GM19043 (cell line): ENCODE data around the gene OSBP.
"Not testable (repeated sequence)": the region's sequence is repeated elsewhere in the genome, so short reads cannot be mapped to it uniquely, and the experiment has no call there.

Experiments used
- ATAC-seq: cut with Tn5 transposase; IDR thresholded peaks from one replicate; pipeline ENCODE4 v1.9.1; 2021; ENCODE audit warnings: low read depth; ENCODE audit not compliant: unreplicated experiment

Gene OSBP

DNA sequence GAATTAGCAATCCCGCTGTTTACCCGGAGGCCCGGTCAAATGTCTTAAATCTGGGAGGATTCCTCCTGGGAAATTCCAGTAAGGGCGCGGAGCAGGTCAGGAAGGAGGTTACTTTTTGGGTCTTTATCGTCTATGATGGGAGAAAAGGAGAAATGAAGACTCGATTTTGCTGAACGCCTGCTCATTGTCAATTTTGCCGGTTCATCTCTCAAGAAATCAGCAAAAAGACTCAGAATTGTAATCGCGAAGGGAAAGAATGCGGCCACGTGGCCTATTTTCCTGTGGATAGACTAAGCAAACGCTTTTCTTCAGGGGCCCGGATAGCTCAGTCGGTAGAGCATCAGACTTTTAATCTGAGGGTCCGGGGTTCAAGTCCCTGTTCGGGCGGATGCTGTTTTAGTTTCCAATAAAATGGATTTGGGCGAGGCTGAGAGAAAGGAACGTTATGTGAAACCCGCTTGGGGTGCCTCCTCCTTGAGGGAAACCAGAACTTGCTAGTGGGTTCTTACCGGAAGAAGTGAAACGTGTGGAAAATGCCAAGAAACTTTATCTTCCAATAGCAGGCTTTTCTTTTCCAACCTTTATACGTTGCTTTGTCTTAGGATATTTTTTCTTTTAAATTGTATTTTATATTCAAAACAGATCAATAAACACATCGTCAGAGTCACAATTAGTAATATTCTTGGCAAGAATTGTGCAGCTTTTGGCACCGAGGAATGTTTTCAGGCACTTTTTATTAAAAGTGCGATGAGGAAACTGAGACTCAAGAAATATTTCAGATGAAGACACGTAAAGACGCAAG lies 59.3 kb downstream of the OSBP start:
- ATAC-seq = no peak

DNA sequence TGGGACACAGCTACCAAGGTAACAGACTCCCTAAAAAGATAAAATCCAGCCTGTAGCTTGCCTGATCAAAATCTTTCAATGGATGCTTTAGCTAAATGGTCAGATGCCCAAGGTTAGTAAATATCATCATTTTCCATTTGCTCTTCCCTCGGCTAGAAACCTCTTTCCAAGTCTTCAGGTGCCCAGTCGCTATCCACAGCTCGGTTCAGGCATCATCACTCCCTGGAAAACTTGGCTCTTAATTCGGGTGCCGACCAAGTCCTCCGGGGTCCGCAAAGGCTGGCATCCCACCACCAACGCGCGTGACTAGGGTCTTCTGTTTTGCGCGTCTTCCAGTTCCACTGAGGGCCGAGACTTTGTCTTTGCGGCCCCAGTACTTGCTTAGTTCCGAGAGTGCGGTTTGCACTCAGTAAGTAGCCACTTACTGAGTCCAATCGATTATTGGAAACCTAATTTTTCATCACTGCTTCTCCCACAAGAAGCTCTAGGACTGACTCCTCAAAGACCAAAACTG lies 59.9 kb downstream of the OSBP start:
- no peak for ATAC-seq

DNA sequence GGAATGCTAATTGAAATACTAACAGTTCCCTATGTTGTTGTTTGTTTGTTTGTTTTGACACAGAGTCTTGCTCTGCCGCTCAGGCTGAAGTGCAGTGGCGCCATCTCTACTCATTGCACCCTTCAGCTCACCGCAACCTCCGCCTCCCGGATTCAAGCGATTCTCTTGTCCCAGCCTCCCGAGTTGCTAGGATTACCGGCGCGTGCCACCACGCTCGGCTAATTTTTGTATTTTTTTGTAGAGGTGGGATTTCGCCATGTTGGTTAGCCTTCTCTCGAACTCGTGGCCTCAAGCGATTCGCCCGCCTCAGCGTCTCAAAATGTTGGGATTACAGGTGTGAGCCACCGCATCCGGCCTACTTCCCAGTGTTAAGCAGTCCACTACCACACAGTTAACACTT lies 62.3 kb downstream of the OSBP start:
- no peak for ATAC-seq

DNA sequence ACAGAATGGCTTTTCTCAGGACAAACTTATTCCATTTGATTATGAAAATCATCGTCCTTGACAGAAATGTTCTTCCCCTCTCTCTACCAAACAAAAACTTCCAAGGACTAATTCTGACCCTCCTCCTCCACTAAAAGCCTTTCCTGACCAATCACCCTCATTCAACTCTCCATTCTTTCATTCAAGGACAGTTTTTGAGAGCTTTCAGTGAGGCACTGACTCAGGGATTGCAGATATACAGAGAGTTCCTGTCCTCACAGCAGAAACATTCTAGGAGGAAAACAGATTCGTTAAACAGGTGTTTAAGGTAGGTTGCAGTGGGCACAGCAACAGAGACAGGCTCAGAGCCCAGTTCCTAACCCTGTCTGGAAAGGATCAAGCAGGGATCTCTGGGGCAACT lies 62.7 kb downstream of the OSBP start:
- no peak for ATAC-seq

DNA sequence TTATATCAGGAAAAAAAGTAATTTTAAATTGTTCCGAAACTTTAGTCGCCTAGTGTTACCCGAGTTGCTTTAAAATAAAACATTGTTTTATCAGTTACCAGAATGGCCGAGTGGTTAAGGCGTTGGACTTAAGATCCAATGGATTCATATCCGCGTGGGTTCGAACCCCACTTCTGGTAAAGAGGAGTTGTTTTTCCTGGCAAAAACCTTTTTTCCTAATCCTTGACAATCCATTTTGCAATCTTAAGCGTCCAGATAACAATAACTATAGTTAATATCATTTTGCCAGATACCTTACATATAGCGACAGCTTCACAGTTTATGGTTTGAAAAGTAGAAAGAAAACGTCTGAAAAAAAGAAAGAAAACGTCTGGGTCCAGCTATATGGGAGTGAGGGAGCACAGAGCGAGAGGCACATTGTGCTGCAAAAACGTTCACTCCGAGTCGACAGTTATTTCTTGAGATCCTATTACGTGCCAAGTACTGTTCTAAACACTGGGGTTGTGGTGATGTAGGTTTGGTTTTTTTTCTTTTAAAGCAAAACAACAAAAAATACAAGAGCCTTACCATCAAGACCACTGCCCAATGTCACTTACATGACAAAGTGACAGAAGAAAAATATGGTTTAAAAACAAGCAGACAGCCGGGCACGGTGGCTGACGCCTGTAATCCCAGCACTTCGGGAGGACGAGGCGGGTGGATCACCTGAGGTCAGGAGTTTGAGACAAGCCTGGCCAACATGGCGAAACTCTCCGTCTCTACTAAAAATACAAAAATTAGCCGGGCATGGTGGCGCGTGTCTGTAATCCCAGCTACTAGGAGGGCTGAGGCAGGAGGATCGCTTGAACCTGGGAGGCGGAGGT lies 63.7 kb downstream of the OSBP start:
- ATAC-seq = no peak

DNA sequence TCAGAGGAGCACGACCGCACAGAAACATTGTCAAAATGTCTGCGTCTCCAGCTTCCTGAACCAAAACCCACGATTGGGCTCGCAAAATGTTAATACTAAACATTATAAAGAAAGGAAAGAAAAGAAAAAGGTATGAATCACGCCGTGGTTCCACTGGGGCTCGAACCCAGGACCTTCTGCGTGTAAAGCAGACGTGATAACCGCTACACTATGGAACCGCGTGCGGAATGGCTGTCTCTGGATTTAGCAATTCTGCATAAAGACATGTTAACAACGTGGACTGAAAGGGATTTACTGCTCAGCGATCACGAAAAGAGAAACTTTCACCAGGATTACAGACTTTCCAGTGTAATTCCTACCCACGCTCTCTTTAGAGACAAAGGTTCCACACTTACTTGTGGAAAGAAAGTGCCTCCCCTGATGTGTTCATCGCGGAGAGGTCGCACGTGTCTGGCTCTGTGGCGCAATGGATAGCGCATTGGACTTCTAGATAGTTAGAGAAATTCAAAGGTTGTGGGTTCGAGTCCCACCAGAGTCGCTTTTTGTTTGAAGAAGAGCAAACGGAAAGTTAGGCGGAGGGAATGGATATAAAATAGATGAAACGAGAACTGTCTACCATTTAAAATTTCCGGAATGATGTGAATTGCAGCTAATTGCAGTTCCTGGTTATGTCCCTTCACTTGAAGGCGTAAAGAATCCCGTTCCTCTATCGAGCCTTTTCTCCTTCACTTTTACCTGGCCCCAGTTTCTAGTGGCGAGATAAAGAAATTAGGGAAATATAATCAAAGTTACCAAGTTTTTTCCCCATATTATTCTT lies 64.5 kb downstream of the OSBP start:
- ATAC-seq = peak; percentile 27

DNA sequence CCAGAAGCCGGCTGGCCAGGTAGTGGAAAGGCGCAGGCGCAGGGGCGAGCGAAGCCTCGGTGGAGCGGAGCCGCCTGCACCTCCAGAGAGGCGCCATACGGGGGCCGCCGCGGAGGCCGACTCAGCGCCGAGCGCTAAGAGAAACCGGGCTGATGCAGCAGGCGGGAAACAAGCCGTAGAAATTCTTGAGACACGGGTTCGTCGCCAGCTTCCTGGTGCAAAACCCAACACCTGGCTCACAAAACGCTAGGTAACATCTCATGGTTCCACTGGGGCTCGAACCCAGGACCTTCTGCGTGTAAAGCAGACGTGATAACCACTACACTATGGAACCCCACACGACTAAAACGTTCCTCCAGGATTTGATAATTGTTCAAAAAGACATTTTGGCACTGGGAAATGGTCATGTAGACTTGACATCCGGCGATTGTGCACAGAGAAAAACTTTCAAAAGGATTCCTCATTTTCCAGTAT lies 65.2 kb downstream of the OSBP start:
- peak; percentile 86 for ATAC-seq

DNA sequence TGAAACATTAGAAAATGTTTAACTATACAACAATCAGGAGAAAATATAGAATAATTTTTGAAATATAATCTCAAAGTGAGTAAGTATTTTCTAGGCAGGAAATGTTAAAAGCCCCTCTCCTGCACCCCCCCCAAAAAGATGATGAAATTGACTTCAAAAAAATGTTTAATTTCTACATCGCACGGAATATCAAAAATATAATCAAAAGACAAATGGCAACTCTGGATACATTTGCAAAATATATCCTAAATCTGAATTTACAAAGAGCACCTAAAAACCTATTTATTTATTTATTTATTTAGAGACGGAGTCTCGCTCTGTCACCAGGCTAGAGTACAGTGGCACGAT lies 67.3 kb downstream of the OSBP start:
- ATAC-seq = no peak

DNA sequence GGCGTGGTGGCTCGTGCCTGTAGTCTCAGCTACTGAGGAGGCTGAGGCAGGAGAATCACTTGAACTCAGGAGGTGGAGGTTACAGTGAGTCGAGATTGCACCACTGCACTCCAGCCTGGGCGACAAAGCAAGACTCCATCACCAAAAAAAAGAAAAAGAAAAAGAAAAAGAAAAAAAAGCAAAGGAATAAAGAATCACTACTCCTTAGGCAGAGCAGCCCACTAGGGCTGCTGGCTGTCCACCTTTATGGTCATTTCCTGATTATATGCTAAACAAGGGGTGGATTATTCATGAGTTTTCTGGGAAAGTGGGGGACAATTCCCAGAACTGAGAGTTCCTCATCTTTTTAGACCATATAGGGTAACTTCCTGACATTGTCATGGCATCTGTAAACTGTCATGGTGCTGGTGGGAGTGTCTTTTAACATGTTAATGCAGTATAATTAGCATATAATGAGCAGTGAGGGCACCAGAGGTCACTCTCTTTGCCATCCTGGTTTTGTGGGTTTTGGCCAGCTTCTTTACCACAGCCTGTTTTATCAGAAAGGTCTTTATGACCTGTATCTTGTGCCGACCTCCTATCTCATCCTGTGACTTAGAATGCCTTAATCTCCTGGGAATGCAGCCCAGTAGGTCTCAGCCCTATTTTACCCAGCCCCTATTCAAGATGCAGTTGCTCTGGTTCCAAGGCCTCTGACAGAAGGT lies 67.8 kb downstream of the OSBP start:
- ATAC-seq = not testable (repeated sequence)

DNA sequence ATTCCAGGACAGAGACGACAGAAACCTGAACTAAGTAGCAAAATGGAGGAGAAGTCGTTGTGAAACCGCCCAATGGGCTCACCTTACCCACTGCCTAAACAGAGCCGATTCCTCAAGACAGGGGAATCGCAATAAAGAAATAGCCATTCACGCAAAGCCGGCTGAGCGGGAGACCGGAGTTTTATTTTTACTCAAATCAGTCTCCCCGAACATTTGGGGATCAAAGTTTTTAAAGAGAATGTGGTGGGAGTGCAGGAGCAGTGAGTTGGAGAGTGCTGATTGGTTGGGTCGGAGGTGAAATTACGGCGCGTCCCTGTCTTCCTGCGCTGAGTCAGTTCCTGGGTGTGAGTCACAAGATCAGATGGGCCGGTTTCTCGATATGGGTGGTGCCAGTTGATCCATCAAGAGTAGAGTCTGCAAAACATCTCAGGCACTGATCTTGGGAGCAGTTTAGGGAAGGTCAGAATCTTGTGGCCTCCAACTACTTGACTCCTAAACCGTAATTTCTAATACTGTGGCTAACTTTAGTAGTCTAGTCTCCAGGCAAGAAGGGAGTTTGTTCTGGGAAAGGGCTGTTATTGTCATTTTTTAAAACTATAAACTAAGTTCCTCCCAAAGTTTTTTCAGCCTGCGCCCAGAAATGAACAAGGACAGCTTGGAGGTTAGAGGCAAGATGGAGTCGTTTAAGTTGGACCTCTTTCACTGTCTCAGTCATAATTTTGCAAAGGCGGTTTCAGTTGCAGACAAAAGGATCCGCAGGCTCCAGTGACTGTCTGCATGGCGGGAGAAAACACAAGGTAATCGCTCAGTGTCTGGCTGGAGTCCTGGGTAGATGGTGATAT lies 70.2 kb downstream of the OSBP start:
- ATAC-seq = no peak

DNA sequence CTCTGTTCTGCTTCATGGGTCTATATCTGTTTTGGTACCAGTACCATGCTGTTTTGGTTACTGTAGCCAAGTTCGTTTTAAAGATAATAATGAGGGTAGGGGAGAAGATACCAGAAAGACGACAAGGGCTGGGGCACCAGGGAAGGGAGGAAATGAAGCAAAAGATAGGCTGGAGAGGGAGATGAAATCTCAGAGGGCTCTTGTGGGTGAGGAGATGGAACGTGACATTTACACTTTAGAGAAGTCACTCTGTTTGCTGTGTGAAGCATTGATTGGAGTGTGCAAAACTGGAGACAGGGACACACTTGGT lies 70.8 kb downstream of the OSBP start:
- ATAC-seq = no peak

DNA sequence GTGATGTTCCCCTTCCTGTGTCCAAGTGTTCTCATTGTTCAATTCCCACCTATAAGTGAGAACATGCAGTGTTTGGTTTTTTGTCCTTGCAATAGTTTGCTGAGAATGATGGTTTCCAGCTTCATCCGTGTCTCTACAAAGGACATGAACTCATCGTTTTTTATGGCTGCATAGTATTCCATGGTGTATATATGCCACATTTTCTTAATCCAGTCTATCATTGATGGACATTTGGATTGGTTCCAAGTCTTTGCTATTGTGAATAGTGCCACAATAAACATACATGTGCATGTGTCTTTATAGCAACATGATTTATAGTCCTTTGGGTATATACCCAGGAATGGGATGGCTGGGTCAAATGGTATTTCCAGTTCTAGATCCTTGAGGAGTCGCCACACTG lies 71.9 kb downstream of the OSBP start:
- ATAC-seq = not testable (repeated sequence)

DNA sequence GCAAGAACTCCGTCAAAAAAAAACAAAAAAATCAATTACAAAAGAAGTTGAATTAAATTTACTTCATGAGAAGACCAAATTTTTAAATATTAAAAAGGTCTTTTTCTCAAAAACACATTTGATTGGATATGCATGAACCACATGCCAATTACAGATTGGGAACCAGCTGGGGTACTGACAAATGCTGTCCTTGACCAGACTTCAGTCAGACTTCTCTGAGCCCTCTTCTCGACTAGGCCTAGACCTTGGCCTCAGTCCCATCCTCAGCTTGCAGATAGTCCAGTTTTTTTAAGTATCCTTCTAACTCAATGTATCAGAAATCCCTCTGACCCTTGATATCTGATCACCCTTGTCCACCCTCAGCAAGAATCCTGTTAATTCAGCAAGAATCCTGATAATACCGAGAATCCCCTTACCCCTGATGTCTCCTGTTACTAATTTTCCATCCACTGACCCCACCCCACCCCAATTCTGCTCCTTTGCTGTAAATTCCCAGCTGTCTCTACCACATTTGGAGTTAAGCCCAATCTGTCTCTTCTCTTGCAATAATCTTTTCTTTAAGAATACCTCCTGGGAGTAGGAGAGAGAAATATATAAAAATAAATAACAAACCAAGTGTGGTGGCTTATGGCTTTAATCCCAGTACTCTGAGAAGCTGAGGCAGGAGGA lies 73.3 kb downstream of the OSBP start:
- no peak for ATAC-seq

DNA sequence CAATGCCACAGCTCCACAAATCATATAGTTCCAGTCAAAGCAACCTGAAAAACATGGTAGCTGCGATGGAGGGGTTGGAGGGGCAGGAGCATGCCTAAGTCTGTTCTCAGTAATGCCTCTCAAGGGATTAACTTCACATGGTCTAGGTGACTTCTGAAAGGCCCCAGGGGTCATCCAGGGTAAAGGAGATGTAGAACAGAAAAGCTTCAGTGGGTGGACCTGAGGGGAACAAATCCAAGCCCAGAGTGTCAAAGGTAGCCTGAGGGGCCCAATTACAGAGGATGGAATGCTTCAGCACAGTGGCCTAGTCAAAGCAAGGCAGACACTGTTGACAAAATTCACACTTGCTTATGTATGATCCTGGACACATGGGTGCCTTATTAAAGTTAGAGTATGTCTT lies 80.9 kb downstream of the OSBP start:
- no peak for ATAC-seq

DNA sequence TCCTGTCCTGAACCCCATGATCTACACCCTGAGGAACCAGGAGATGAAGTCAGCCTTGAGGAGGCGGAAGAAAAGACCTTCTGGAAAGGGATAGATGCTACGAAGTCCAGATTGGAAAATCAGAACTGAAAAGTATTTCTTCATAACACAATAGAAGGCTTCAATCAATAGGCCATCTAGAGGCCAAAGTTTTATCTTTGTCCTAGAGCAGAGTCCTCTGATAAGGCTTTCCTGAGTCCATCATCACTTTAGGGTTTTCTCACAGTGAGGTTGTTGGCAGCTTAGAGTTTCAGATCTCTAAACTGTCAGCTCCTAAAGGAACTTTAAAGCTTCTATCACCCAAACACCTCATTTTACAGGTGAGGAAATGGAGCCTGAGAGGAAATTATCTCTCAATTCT lies 83.0 kb downstream of the OSBP start:
- ATAC-seq = no peak

DNA sequence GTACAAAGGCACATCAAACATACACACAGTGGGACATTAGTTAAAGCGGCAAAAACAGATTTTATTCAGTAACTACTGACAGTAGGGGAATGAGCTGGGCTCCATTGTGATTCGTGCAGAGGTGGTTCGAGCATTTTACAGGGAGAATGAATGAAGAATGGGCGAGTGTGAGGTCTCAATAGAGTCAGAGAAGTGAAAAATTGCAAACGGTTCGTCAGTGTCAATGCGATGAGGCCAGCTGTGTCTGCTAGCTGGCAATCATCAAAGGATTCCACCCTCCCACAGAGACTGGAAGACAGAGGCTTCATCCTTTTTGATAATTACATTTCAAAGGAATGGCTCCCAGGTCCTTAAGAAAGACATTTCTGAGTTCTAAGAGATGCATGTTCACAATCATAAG lies 86.9 kb downstream of the OSBP start:
- no peak for ATAC-seq
